ENCODE data around the gene SCP2D1.

SCP2D1 gene

GRCh38 chr20:18815194-18815942, 1.8 kb downstream of the SCP2D1 start:
- no peak for DNase-seq

DNA sequence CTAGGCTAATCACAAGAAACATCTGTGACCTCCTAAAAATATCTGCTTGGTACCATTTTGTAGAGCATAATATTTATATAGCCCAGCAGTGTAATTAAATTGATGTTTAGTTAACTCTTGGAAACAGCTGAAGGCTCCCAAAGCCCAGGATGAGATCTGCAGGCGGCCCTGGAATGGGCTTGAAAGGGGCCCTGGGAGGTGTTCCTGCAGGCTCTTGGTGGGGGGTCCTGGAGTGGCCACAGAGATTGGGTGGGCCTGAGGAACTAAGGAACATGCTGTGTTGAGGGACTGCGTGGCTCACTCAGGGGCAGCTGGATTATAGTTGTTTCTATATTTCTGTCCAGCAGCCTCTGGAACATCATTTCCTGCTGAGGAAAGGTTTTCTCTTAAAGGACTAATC, 9.2 kb downstream of the SCP2D1 start:
- no peak for DNase-seq

- no peak for DNase-seq
These were observed 18.4 kb downstream of the SCP2D1 start for GRCh38 chr20:18831830-18832499.

DNA sequence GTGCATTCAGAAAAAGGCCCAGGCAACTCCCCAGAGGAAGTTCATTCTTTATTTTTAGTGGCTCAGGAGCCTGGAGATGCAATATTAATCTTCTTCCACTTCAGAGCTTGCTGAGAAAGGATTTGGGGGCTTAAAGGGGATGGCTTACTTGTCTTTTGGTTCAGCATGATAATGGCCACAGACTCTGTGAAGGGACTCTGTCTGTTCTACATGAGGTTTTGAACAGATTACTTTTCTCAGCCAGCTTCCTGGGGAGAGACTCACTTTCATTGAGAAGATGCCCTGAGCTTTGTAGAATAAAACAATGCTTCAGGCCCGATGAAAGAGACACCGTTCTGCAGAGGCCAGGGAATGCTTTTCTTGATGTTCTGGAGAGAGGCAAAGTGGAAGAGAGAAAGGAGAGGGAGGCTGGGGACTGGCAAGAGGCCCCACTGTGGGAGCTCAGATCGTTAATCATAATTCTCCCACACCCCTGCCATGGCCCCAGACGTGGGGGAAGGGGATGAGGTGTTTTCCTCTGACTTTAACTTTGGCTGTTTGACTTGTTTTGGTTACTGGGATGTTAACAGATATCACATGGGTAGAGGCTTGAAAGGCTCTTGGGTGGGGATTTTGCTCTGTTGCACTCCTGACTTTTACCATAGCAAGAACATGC, 19.1 kb downstream of the SCP2D1 start:
- DNase-seq, result no peak

- DNase-seq, result no peak
These were observed 22.1 kb downstream of the SCP2D1 start for GRCh38 chr20:18835466-18836256.

- DNase-seq, result no peak
These were observed 24.1 kb downstream of the SCP2D1 start for GRCh38 chr20:18837718-18838117.

DNA sequence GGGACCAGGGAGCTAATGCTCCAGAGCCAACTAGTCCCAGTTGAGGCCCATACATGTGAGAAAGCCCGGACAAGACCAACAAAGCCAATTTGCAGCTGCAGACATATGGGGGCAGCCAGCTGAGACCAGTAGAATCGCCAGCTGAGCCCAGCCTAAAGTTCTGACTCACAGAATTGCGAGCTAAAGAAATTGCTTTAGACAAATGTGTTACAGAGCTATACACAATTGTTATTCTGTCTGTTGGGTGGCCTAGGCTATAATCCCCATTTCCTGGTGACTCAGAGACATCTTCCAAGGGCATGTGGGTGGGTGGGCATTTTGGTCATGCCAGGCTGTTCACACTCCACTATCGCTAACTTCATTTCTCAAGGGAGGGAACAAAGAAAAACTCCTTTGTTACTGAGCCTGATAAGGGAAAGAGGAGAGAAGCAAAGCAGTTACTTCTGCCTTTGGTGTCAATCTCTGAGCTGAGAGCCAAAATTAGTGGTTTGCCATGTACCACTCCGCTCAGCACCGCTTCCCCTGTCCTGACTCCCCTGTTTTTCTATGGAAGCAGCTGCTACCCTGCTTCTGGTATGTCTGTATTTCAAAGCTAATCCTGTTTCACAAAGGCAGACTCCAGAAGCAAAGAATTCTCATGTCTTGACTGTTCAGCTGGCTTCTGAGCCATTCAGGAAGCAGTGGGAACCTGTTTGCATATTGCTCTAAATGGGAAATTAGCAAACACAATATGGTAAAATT, 26.1 kb downstream of the SCP2D1 start:
- no peak for DNase-seq

- no peak for DNase-seq
These were observed 26.7 kb downstream of the SCP2D1 start for GRCh38 chr20:18840248-18840645.

DNA sequence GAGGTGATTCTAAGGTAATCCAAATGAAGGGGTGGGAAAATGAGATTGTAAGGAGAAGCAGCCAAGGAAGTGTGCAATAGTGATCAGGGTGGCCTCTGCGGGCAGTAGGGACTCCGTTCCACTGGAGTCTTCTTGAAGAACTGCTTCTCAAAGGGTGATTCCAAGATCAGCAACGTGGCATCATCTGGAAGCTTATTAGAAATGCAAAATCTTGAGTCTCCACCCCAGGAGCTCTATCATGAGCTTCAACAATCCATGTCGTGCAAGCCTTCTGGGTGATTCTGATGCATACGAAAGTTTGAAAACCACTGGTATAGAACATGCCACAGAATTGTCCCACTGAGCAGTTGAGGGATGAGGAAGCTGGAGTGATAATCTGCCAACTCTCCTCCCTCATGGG, 31.4 kb downstream of the SCP2D1 start:
- DNase-seq, result no peak

DNA sequence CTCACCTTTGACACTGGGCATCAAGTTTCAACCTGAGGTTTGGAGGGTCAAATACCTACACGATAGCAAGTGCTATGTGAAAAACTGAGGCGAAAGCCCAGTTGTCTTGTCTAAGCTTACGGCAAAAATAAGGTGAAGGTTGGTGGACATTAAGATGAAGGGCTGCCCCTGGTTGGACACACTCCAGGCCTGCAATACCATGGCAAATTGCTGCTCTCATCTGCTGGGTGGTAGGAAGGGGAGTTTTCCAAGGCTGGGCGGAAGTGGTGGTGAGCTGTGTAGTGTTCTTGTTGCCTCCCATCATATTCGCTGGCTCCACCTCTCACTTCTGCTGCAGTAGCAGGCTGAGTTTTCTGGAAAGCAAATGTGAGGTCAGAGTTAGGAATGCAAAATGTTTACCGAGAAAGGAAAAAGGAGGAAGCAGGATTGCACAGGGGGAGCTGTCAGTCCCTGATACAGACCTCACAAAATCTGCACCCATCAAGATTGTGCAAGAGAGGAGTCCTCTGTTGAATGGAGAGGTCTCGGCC, 33.7 kb downstream of the SCP2D1 start:
- no peak for DNase-seq

DNA sequence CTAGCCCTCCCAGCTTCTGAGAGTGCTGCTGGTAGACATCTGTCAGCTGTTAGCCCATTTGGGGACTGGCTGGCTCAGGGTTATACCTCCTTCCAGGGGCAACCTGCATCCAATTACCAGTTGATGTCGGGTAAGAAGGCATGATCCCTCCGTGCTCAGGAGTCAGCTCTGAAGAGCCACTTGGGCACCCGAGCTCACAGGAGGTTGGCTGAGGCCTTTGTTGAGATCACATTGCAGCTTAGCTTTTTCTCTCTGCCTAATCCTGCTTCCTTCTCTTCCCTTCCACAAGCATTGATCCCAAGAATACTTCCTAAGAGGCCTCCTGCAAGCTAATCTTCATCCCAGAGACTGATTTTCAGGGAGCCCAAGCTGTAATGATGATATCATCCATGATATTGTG, 35.5 kb downstream of the SCP2D1 start:
- no peak for DNase-seq

DNA sequence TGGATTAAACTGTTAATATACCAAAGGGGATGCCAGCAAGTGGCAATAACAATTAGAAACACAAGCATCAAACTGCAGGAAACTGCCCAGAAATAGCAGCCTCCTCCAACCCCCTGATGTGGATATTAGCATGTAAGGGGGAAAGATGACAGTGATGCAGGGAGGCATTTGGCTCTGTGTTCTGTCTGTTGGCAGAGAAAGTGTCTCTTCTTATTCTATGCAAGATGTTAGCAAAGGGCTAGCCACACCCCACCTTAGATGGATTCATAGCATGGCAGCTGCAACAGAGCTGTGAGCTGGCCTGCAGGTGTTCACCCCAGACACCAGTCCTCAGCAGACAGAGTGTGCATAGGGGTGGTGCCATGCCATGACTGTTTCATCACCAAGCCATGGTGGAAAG, 38.0 kb downstream of the SCP2D1 start:
- no peak for DNase-seq

DNA sequence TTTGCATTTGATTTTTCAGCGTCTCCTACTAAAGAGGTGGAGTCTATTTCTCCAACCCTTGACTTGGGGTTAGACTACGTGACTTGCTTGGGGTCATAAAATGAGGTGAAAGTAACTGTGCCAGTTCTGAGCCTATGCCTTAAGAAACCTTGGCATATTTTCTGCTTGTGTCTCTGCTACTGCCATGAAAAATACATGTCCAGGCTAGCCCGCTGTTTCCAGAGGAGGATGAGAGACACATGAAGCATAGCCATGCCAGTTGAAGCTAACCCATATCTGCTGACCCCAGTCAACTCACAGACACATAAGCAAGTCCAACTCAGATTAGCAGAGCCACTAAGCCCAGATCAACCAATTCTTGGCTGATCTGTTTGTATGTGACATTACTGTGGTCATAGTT, 38.7 kb downstream of the SCP2D1 start:
- no peak for DNase-seq

DNA sequence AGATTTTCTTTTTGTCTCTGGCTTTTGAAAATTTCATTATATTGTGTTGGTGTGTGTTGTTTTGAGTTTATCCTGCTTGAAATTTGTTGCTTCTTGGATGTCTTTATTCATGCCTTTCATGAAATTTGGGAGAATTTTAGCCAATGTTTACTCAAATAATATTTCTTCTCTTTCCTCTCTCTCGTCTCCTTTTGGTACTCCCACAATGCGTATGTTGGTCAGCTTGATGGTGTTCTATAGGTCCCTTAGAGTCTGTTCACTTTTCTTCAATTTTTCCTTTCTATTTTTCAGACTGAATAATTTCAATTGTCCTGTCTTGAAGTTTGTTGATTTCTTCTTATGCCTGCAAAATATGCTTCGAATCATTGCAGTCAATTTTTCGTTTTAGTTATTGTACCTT, 39.6 kb downstream of the SCP2D1 start:
- no peak for DNase-seq

- DNase-seq, result no peak
These were observed 40.5 kb downstream of the SCP2D1 start for GRCh38 chr20:18853946-18854646.

DNA sequence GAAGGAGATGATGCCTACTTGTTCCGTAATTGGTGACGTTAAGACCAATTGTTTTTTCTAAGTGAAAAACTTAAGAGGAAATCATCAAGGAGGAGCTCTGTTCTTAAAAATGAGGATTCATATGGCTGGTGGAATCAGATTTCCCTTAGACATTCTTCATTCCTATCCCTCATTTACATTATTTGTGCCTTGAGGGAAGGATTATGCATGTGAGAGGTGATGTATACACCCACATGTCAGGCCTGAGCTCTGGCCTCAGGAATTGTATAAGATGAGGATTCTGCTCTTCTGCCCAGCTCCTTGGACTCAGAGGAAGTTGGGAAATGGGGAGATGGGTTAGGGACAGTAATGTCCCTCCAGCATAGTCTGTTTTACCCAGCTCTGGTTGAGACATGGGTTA, 42.3 kb downstream of the SCP2D1 start:
- DNase-seq, result no peak

DNA sequence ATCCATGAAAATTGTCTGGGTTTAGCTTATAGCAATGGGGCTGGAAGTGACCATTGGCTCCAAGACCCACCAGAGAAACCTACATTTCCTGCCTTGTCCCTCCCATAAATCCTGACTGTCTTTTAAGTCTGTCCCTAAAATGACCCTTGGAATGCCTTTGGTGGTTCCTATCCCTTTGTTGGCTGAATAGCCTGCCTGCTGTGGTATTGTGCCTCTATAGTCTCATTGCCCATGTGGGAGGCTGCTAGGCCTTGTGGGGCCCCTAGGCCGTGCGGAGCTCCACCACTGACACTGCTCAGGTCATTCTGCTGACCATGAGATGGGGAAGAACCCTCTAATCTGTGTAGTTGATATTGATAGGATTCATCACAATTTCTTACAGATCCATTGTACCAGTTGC, 43.3 kb downstream of the SCP2D1 start:
- no peak for DNase-seq

DNA sequence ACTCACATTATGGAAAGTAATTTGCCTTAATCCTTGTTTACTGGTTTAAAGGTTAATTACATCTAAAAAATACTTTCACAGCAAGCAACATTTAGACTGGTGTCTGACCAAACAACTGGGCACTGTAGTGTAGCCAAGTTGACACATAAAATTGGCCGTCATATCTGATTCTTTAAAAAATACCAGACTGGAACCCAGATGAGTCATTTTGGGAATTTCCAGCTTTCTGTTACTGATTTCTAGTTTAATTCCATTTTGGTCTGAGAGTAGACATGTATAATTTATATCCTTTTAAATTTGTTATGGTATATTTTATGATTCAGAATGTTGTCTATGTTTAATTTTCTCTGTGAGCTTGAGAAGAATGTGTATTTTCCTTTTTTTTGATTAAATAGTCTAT, 44.1 kb downstream of the SCP2D1 start:
- no peak for DNase-seq

- no peak for DNase-seq
These were observed 45.2 kb downstream of the SCP2D1 start for GRCh38 chr20:18858816-18859215.

All from T-helper 2 cell (primary cell).